ENCODE results near the gene DTX3L.
A peak's percentile ranks its signal among the peaks of the same experiment; 100 is the strongest.

The DTX3L gene

GRCh38 chr3:122564155-122564912 is at the start of gene DTX3L, which contains the start of gene PARP9:
TSS of gene DTX3L (plus strand) at chr3:122564338. CDS start at chr3:122564427, 89 bp downstream.
TSS of gene PARP9 (minus strand) at chr3:122564300. CDS start at chr3:122559620, 4,680 bp downstream.
- no peak for DNase-seq

GRCh38 chr3:122515020-122515468 is 49.1 kb upstream of the DTX3L start:
- no peak for DNase-seq

- DNase-seq = no peak
Measured at GRCh38 chr3:122515870-122516269, 48.3 kb upstream of the DTX3L start.

- no peak for DNase-seq
Measured at GRCh38 chr3:122516846-122517360, 47.2 kb upstream of the DTX3L start.

- DNase-seq = no peak
Measured at GRCh38 chr3:122519693-122520092, 44.4 kb upstream of the DTX3L start.

- DNase-seq = no peak
Measured at GRCh38 chr3:122520861-122521260, 43.3 kb upstream of the DTX3L start.

GRCh38 chr3:122523317-122523716 is 40.8 kb upstream of the DTX3L start:
- DNase-seq = no peak

- DNase-seq = no peak
Measured at GRCh38 chr3:122530164-122530563, 34.0 kb upstream of the DTX3L start.

GRCh38 chr3:122533480-122533879 is 30.7 kb upstream of the DTX3L start:
- DNase-seq = no peak

GRCh38 chr3:122533931-122534334 is 30.2 kb upstream of the DTX3L start:
- no peak for DNase-seq

GRCh38 chr3:122535964-122536631 is 28.0 kb upstream of the DTX3L start:
- DNase-seq = no peak

GRCh38 chr3:122536632-122537001 is 27.5 kb upstream of the DTX3L start:
- no peak for DNase-seq

GRCh38 chr3:122538956-122539490 is 25.1 kb upstream of the DTX3L start:
- DNase-seq = no peak

GRCh38 chr3:122546151-122546550 is 18.0 kb upstream of the DTX3L start:
- DNase-seq = no peak

GRCh38 chr3:122548076-122548475 is 16.1 kb upstream of the DTX3L start:
- no peak for DNase-seq

GRCh38 chr3:122548619-122549018 is 15.5 kb upstream of the DTX3L start:
- no peak for DNase-seq

GRCh38 chr3:122553171-122553570 is 11.0 kb upstream of the DTX3L start:
- DNase-seq = no peak

GRCh38 chr3:122555275-122556071 is 8.7 kb upstream of the DTX3L start:
- peak in 1 of 2 experiments; percentile 39 for DNase-seq

- DNase-seq = no peak
Measured at GRCh38 chr3:122557356-122557755, 6.8 kb upstream of the DTX3L start.

- DNase-seq = no peak
Measured at GRCh38 chr3:122558605-122559004, 5.5 kb upstream of the DTX3L start.

GRCh38 chr3:122559906-122560305 is 4.2 kb upstream of the DTX3L start:
- DNase-seq = no peak

- DNase-seq = peak; percentile 30 to 46
Measured at GRCh38 chr3:122560680-122561079, 3.5 kb upstream of the DTX3L start.
